ENCODE results near the gene PTPN21. TPM values are rescaled to one million over a fixed set of nuclear protein-coding genes. Genes with fewer than 3 reads are reported as not detected.
A peak's percentile ranks its signal among the peaks of the same experiment; 100 is the strongest.

The PTPN21 gene
- total RNA-seq, 1 experiment from 2014 or later: 16.1 TPM

GRCh38 chr14:88565427-88565826, 10.6 kb upstream of the PTPN21 start:
- H3K4me1 ChIP-seq (replicated peaks): peaks cover 16% of the 10 kb centered on the region
- no peak overlapping the region for H3K4me3 ChIP-seq
- no peak for DNase-seq (ENCODE audit: low read depth in 1 of 2, low spot score in 2 of 2)

DNA sequence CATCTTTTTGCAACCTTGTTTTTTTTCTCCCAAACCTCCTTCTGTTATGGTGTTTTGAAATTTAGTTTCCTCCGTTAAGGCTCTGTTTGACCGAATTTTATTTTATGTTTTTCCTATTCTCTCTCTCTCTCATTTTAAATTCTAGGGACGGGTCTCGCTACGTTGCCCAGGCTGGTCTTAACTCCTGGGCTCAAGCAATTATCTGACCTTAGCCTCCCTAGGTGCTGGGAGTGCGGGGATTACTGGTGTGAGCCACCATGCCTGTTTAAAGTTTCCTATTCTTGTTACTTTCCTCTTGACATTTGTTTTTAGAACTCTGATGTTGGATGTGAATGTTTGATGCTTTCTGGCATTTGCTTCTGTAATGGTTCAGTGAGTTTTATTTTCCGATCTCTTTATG, 9.0 kb upstream of the PTPN21 start:
- DNase-seq (ENCODE audit: low read depth in 1 of 2, low spot score in 2 of 2): no peak
- Histone ChIP-seq H3K4me3 (peak overlapping the region; percentile 94), H3K27ac (no peak overlapping the region), H3K27me3 (replicated peaks) (no peaks in the 10 kb centered on the region), H3K9me3 (replicated peaks) (no peaks in the 10 kb centered on the region), H3K36me3 (peaks cover 27% of the 10 kb centered on the region), H3K4me1 (replicated peaks) (peaks cover 21% of the 10 kb centered on the region)

More at GRCh38 chr14:88565427-88565826, 10.6 kb upstream of the PTPN21 start:
- Histone ChIP-seq H3K36me3 (peaks cover 43% of the 10 kb centered on the region), H3K27me3 (replicated peaks) (no peaks in the 10 kb centered on the region), H3K27ac (no peak overlapping the region), H3K9me3 (replicated peaks) (no peaks in the 10 kb centered on the region)

DNA sequence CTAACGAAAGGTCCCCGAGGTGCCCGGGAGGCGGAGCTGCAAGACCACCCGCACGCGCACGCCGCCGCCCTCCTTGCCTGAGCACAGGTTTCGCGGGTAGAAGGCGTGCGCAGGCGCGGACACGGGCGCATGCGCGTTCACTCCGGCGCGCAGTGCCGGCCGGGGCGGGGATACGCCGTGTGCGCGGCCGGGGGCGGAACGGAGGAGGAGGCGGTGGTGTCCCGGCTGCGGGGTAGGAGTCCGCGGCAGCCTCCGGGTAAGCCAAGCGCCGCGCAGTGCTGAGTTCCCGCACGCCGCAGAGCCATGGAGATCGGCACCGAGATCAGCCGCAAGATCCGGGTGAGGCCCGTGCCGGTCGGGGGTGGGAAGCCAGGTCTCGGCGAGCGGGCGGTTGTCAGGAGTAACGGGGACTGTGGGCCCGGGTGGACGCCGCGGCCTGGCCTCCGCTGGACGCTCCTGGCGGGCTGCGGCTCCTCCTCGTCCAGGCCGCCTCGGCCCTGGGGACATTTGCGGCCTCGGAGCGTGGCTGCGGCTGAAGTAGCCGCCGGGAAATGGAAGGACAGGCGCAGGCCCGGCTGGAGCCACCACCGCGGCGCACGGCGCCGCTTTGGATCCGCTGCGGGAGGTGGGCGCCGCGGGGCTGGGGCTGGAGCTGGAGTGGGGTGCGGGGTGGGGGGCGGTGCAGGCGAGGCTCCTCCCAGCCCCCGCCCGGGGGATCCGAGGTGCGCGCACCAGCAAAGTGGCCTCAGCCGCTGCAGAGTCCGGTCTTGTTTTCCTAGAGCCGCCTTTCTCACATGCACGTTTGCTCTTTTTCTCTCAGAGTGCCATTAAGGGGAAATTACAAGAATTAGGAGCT, 8.3 kb upstream of the PTPN21 start, which contains the start of gene ZC3H14:
TSS of gene ZC3H14 (plus strand) at position 207 of the 856 bp plus-strand sequence. CDS start at position 304, 97 bp downstream.
- peaks cover 19% of the 10 kb centered on the region for H3K36me3 ChIP-seq
- peak; percentile 87 to 89 for DNase-seq (ENCODE audit: low read depth in 1 of 2, low spot score in 2 of 2)

DNA sequence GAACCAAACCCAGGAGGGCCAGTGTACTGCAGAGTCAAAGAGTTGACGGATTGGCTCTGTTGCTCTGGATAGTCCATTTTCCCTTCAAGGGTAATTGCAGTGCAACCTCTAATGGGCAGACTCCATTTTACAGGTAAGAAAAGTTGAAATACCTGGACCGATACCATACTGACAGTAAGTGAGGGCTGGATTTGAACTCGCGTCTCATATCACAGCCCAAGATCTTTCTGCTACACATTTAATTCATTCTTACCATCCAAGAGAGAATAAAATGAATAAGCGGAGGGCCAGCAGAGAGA, 7.7 kb upstream of the PTPN21 start:
- DNase-seq (ENCODE audit: low read depth in 1 of 2, low spot score in 2 of 2): no peak
- Histone ChIP-seq H3K4me1 (replicated peaks) (peaks cover 28% of the 10 kb centered on the region), H3K27ac (no peak overlapping the region), H3K27me3 (replicated peaks) (no peaks in the 10 kb centered on the region), H3K4me3 (peak overlapping the region; percentile 94), H3K36me3 (peaks cover 13% of the 10 kb centered on the region), H3K9me3 (replicated peaks) (no peaks in the 10 kb centered on the region)

More for the DNA sequence above, 8.3 kb upstream of the PTPN21 start, which contains the start of gene ZC3H14:
- H3K4me1 ChIP-seq (replicated peaks): peaks cover 22% of the 10 kb centered on the region
- no peaks in the 10 kb centered on the region for H3K27me3 ChIP-seq (replicated peaks)
- peak within 1 kb of the TSS; percentile 53 for H3K27ac ChIP-seq
- no peaks in the 10 kb centered on the region for H3K9me3 ChIP-seq (replicated peaks)
- H3K4me3 ChIP-seq: peak within 1 kb of the TSS; percentile 94

- H3K4me1 ChIP-seq (replicated peaks): peaks cover 54% of the 10 kb centered on the region
- H3K4me3 ChIP-seq: no peak overlapping the region
- no peak overlapping the region for H3K27ac ChIP-seq
- H3K36me3 ChIP-seq: peaks cover 12% of the 10 kb centered on the region
- no peaks in the 10 kb centered on the region for H3K27me3 ChIP-seq (replicated peaks)
- peak in 1 of 2 experiments; percentile 41 for DNase-seq (ENCODE audit: low read depth in 1 of 2, low spot score in 2 of 2)
- H3K9me3 ChIP-seq (replicated peaks): no peaks in the 10 kb centered on the region
Measured at GRCh38 chr14:88559852-88560251, 5.0 kb upstream of the PTPN21 start.

- no peaks in the 10 kb centered on the region for H3K9me3 ChIP-seq (replicated peaks)
- peaks cover 7% of the 10 kb centered on the region; the same call in 1 of the 2 replicates for H3K36me3 ChIP-seq
- peak in 1 of 2 experiments; percentile 46 for DNase-seq (ENCODE audit: low read depth in 1 of 2, low spot score in 2 of 2)
Measured at GRCh38 chr14:88556581-88556980, 1.8 kb upstream of the PTPN21 start.

DNA sequence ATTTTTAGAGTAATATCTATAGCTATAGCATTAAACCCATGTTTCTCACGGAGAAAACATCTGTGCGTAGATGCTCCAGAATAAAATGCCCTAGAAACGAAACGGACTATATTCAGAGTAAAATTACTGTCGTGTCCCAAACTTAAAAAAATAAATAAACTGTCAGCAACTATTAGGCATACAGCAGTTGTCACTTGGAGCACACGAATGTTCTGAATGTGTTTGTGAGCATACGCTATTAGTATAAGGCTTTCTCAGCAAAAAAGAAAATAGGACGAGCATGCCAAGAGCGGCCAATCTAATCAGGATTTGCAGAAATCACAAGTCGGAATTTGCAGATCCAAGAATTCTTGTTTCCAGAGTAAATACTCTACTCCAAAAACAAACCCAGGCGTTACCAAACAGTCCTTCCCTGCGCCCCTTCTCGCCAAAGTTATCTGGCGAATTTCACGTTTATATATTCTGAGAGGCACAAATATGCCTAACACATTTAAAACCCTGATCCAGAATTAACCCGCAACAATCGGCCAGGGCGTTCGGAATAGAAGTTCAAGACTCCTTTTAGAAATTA, 836 bp downstream of the PTPN21 start:
- H3K27ac ChIP-seq: peak overlapping the region; percentile 95

More at GRCh38 chr14:88556581-88556980, 1.8 kb upstream of the PTPN21 start:
- peak overlapping the region; percentile 95 for H3K27ac ChIP-seq
- H3K27me3 ChIP-seq (replicated peaks): no peaks in the 10 kb centered on the region
- peaks cover 44% of the 10 kb centered on the region for H3K4me1 ChIP-seq (replicated peaks)
- H3K4me3 ChIP-seq: no peak overlapping the region

GRCh38 chr14:88552876-88553275, 1.9 kb downstream of the PTPN21 start:
- no peaks in the 10 kb centered on the region for H3K9me3 ChIP-seq (replicated peaks)
- peaks cover 44% of the 10 kb centered on the region for H3K4me1 ChIP-seq (replicated peaks)
- no peak for DNase-seq (ENCODE audit: low read depth in 1 of 2, low spot score in 2 of 2)
- no peak overlapping the region for H3K27ac ChIP-seq
- peak overlapping the region; percentile 86; the same call in 1 of the 2 replicates for H3K4me3 ChIP-seq
- no peaks in the 10 kb centered on the region for H3K27me3 ChIP-seq (replicated peaks)
- peaks cover 45% of the 10 kb centered on the region for H3K36me3 ChIP-seq

More for the DNA sequence above, 836 bp downstream of the PTPN21 start:
- peak in 1 of 2 experiments; percentile 27 for DNase-seq (ENCODE audit: low read depth in 1 of 2, low spot score in 2 of 2)
- Histone ChIP-seq H3K9me3 (replicated peaks) (no peaks in the 10 kb centered on the region), H3K4me3 (peak overlapping the region; percentile 86), H3K27me3 (replicated peaks) (no peaks in the 10 kb centered on the region), H3K4me1 (replicated peaks) (peaks cover 47% of the 10 kb centered on the region), H3K36me3 (peaks cover 34% of the 10 kb centered on the region)

DNA sequence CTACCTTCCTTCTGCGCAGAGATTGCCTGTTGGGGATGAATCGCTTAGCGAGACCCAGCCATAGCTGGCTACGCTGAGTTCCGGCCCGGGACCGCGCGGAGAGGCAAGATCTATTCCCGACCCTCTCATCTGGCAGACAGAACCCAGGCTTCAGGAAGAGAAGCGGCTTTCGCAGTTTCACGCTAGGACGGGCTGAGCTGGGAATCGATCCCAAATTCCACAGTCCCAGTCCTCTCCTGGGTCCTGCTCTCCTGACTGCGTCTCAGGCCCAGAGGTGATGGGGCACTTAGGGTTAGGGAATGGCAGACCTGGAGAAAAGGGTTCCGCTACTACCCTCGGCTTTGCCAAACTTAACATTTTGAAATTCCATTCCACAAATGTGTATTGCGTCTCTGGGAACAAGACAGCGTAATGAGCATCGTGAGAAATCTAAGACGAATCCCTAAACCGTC, 2.8 kb downstream of the PTPN21 start:
- H3K36me3 ChIP-seq: peaks cover 52% of the 10 kb centered on the region
- no peaks in the 10 kb centered on the region for H3K9me3 ChIP-seq (replicated peaks)
- DNase-seq (ENCODE audit: low read depth in 1 of 2, low spot score in 2 of 2): no peak
- H3K4me3 ChIP-seq: peak overlapping the region; percentile 39
- peaks cover 35% of the 10 kb centered on the region for H3K4me1 ChIP-seq (replicated peaks)
- H3K27ac ChIP-seq: no peak overlapping the region
- no peaks in the 10 kb centered on the region for H3K27me3 ChIP-seq (replicated peaks)

DNA sequence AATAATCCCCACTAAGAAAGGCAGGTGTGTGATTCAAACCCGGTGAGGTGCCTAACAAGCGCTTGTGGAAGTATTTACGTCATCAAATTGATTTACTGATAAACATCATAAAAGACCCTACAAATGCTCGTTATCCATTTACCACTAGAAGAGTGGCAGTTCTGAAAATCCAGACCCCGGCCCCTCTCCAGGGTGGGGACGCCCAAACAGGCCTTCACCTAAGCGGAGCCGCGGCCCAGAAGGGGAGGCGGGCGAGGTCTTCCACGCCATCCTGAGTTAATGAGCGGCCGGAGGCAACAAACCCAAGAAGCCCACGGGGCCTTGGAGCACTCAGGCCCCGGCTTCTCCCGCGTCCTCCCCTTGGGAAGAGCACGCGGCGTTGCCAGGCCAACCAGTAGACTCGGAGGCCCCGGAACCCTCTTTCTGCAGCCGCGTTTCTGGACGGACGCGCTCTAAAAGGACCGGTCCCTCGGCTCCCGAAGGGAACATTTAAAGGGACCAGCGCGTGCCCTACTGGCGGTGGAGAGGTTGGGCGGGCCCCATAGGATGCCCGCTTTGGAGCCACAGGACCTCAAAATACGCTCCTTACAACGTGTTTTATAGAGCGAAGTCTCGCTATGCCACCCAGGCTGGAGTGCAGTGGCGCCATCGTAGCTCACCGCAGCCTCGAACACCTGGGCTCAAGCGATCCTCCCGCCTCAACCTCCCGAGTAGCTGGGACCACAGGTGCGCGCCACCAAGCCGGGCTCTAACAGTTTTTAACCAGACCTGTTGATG, 3.5 kb downstream of the PTPN21 start:
- peaks cover 32% of the 10 kb centered on the region for H3K4me1 ChIP-seq (replicated peaks)
- no peak overlapping the region for H3K27ac ChIP-seq
- peak overlapping the region; percentile 39 for H3K4me3 ChIP-seq
- no peaks in the 10 kb centered on the region for H3K9me3 ChIP-seq (replicated peaks)
- no peaks in the 10 kb centered on the region for H3K27me3 ChIP-seq (replicated peaks)
- peak; percentile 55 to 68 for DNase-seq (ENCODE audit: low read depth in 1 of 2, low spot score in 2 of 2)
- H3K36me3 ChIP-seq: peaks cover 59% of the 10 kb centered on the region

GRCh38 chr14:88550078-88550477, 4.7 kb downstream of the PTPN21 start:
- no peak overlapping the region for H3K4me3 ChIP-seq
- H3K4me1 ChIP-seq (replicated peaks): peaks cover 20% of the 10 kb centered on the region
- H3K27ac ChIP-seq: no peak overlapping the region
- H3K9me3 ChIP-seq (replicated peaks): no peaks in the 10 kb centered on the region
- H3K36me3 ChIP-seq: peaks cover 65% of the 10 kb centered on the region
- H3K27me3 ChIP-seq (replicated peaks): no peaks in the 10 kb centered on the region
- DNase-seq (ENCODE audit: low read depth in 1 of 2, low spot score in 2 of 2): no peak

- DNase-seq (ENCODE audit: low read depth in 1 of 2, low spot score in 2 of 2): no peak
- H3K4me3 ChIP-seq: no peak overlapping the region
- peaks cover 20% of the 10 kb centered on the region for H3K4me1 ChIP-seq (replicated peaks)
- no peaks in the 10 kb centered on the region for H3K27me3 ChIP-seq (replicated peaks)
- H3K27ac ChIP-seq: no peak overlapping the region
- peaks cover 84% of the 10 kb centered on the region for H3K36me3 ChIP-seq
- H3K9me3 ChIP-seq (replicated peaks): no peaks in the 10 kb centered on the region
Measured at GRCh38 chr14:88547386-88547780, 7.4 kb downstream of the PTPN21 start.

DNA sequence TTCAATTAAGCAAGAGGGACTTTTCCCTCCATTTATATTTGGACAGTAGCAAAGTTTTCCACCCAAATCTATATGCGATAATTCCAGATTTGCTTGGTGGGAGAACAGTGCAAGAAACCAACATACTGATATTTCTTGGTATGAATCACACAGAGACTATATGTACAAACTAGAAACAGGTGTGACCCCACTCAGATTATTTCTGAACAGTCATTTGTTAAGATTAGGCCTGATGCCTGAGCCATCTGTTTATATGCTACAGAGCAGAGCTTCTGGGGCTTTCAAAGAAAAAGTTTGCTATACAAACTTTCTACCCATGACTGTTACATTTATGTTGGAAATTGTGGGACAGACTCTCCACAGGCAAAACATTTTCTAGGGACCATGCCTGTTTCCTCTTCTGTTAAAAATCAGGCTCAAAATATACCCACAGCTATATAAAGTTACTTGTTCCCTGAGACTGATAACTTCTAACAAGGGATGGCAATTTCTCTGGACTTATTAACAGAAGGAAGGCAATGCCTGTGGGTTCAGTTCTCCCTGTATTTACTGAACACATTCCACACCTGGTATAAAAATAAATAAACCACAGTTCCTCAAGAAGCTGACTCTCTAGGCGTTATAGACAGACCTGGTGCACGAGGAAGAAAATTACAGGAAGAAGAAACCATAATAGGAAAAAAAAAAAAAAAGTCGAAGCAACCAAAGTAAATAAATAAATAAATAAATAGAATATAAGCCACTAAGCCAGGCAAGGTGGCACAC, 8.0 kb downstream of the PTPN21 start:
- H3K36me3 ChIP-seq: peaks cover 90% of the 10 kb centered on the region
- no peak overlapping the region for H3K4me3 ChIP-seq
- DNase-seq (ENCODE audit: low read depth in 1 of 2, low spot score in 2 of 2): no peak
- no peak overlapping the region for H3K27ac ChIP-seq
- peaks cover 16% of the 10 kb centered on the region for H3K4me1 ChIP-seq (replicated peaks)
- H3K9me3 ChIP-seq (replicated peaks): no peaks in the 10 kb centered on the region
- H3K27me3 ChIP-seq (replicated peaks): no peaks in the 10 kb centered on the region

All from SJSA1 (cell line).